KOPT-K1 (cell line): ENCODE measurements around the gene KRTAP5-1.

Experiments used
- H3K27ac ChIP-seq: fragments of 200-600 bp; sonication (generic); 2 replicates; pipeline ENCODE4 v1.5.1; 2016; ENCODE audit warnings: antibody characterized with exemption, mild to moderate bottlenecking, low read depth, low read length; ENCODE audit not compliant: poor library complexity, severe bottlenecking
- H3K36me3 ChIP-seq: fragments of 200-600 bp; sonication (generic); 2 replicates; pipeline ENCODE4 v1.5.1; 2017; ENCODE audit warnings: antibody characterized with exemption, mild to moderate bottlenecking, low read length, moderate library complexity; ENCODE audit not compliant: insufficient read depth
- H3K9me3 ChIP-seq: fragments of 200-600 bp; sonication (generic); 2 replicates; pipeline ENCODE4 v1.5.1; 2017; ENCODE audit warnings: antibody characterized with exemption, low read length, mild to moderate bottlenecking; ENCODE audit not compliant: insufficient read depth, poor library complexity, severe bottlenecking

KRTAP5-1 gene

GRCh38 chr11:1570531-1570895, 14.6 kb downstream of the KRTAP5-1 start:
- Histone ChIP-seq H3K27ac (no peak overlapping the region), H3K36me3 (no peaks in the 10 kb centered on the region), H3K9me3 (no peaks in the 10 kb centered on the region)

GRCh38 chr11:1570001-1570453, 15.1 kb downstream of the KRTAP5-1 start:
- H3K27ac ChIP-seq: no peak overlapping the region
- H3K9me3 ChIP-seq: no peaks in the 10 kb centered on the region
- H3K36me3 ChIP-seq: no peaks in the 10 kb centered on the region

- no peaks in the 10 kb centered on the region for H3K9me3 ChIP-seq
- H3K27ac ChIP-seq: no peak overlapping the region
- no peaks in the 10 kb centered on the region for H3K36me3 ChIP-seq
Measured at GRCh38 chr11:1569251-1569780, 15.8 kb downstream of the KRTAP5-1 start.

- Histone ChIP-seq H3K27ac (no peak overlapping the region), H3K36me3 (no peaks in the 10 kb centered on the region), H3K9me3 (no peaks in the 10 kb centered on the region)
Measured at GRCh38 chr11:1568441-1568911, 16.6 kb downstream of the KRTAP5-1 start.

- Histone ChIP-seq H3K9me3 (no peaks in the 10 kb centered on the region), H3K27ac (no peak overlapping the region), H3K36me3 (no peaks in the 10 kb centered on the region)
Measured at GRCh38 chr11:1567721-1568100, 17.4 kb downstream of the KRTAP5-1 start.

GRCh38 chr11:1567052-1567720, 17.9 kb downstream of the KRTAP5-1 start:
- Histone ChIP-seq H3K36me3 (no peaks in the 10 kb centered on the region), H3K9me3 (no peaks in the 10 kb centered on the region), H3K27ac (no peak overlapping the region)

- Histone ChIP-seq H3K9me3 (no peaks in the 10 kb centered on the region), H3K27ac (no peak overlapping the region), H3K36me3 (no peaks in the 10 kb centered on the region)
Measured at GRCh38 chr11:1566381-1567051, 18.6 kb downstream of the KRTAP5-1 start.

- Histone ChIP-seq H3K9me3 (no peaks in the 10 kb centered on the region), H3K36me3 (no peaks in the 10 kb centered on the region), H3K27ac (no peak overlapping the region)
Measured at GRCh38 chr11:1565904-1566247, 19.2 kb downstream of the KRTAP5-1 start.

- Histone ChIP-seq H3K27ac (no peak overlapping the region), H3K9me3 (no peaks in the 10 kb centered on the region), H3K36me3 (no peaks in the 10 kb centered on the region)
Measured at GRCh38 chr11:1565173-1565903, 19.7 kb downstream of the KRTAP5-1 start.

GRCh38 chr11:1564535-1565172, 20.4 kb downstream of the KRTAP5-1 start:
- no peaks in the 10 kb centered on the region for H3K36me3 ChIP-seq
- H3K9me3 ChIP-seq: no peaks in the 10 kb centered on the region
- H3K27ac ChIP-seq: no peak overlapping the region

- Histone ChIP-seq H3K27ac (no peak overlapping the region), H3K9me3 (no peaks in the 10 kb centered on the region), H3K36me3 (no peaks in the 10 kb centered on the region)
Measured at GRCh38 chr11:1563697-1564534, 21.2 kb downstream of the KRTAP5-1 start.

GRCh38 chr11:1563149-1563638, 21.9 kb downstream of the KRTAP5-1 start:
- Histone ChIP-seq H3K9me3 (no peaks in the 10 kb centered on the region), H3K36me3 (no peaks in the 10 kb centered on the region), H3K27ac (no peak overlapping the region)

GRCh38 chr11:1562469-1563148, 22.5 kb downstream of the KRTAP5-1 start:
- H3K27ac ChIP-seq: no peak overlapping the region
- no peaks in the 10 kb centered on the region for H3K9me3 ChIP-seq
- H3K36me3 ChIP-seq: no peaks in the 10 kb centered on the region

- H3K9me3 ChIP-seq: no peaks in the 10 kb centered on the region
Measured at GRCh38 chr11:1561955-1562354, 23.1 kb downstream of the KRTAP5-1 start.

More at GRCh38 chr11:1561955-1562354, 23.1 kb downstream of the KRTAP5-1 start:
- Histone ChIP-seq H3K36me3 (no peaks in the 10 kb centered on the region), H3K27ac (no peak overlapping the region)
